ENCODE measurements around the gene STARD8. TPM values are rescaled to one million over a fixed set of nuclear protein-coding genes. Genes with fewer than 3 reads are reported as not detected.

Gene STARD8
- total RNA-seq, 1 donor from 2014 or later, result 1.7 TPM

GRCh38 chrX:68690936-68691501 is 43.6 kb downstream of the STARD8 start:
- peaks cover 7% of the 10 kb centered on the region for H3K4me1 Mint-ChIP-seq (ENCODE audit: unreplicated experiment)
- DNase-seq (ENCODE audit: extremely low spot score, unreplicated experiment), result no peak
- H3K9me3 Mint-ChIP-seq (ENCODE audit: unreplicated experiment), result peaks cover 8% of the 10 kb centered on the region
- TF ChIP-seq CTCF (IDR thresholded peaks at IDR 0.05), result no peak
- no peak overlapping the region for H3K4me3 Mint-ChIP-seq (ENCODE audit: unreplicated experiment)
- no peaks in the 10 kb centered on the region for H3K27me3 Mint-ChIP-seq (ENCODE audit: unreplicated experiment)
- H3K36me3 Mint-ChIP-seq (ENCODE audit: unreplicated experiment), result no peaks in the 10 kb centered on the region
- no peak overlapping the region for H3K27ac Mint-ChIP-seq (ENCODE audit: unreplicated experiment)

- DNase-seq (ENCODE audit: extremely low spot score, unreplicated experiment), result no peak
- no peak for TF ChIP-seq CTCF (IDR thresholded peaks at IDR 0.05)
- Mint-ChIP-seq H3K9me3 (ENCODE audit: unreplicated experiment) (peaks cover 8% of the 10 kb centered on the region), H3K4me3 (ENCODE audit: unreplicated experiment) (no peak overlapping the region), H3K4me1 (ENCODE audit: unreplicated experiment) (peaks cover 3% of the 10 kb centered on the region), H3K36me3 (ENCODE audit: unreplicated experiment) (no peaks in the 10 kb centered on the region), H3K27me3 (ENCODE audit: unreplicated experiment) (no peaks in the 10 kb centered on the region), H3K27ac (ENCODE audit: unreplicated experiment) (no peak overlapping the region)
Measured at GRCh38 chrX:68691921-68692320, 44.5 kb downstream of the STARD8 start.

- no peak for DNase-seq (ENCODE audit: extremely low spot score, unreplicated experiment)
- Mint-ChIP-seq H3K27me3 (ENCODE audit: unreplicated experiment) (no peaks in the 10 kb centered on the region), H3K27ac (ENCODE audit: unreplicated experiment) (no peak overlapping the region), H3K9me3 (ENCODE audit: unreplicated experiment) (peaks cover 8% of the 10 kb centered on the region), H3K36me3 (ENCODE audit: unreplicated experiment) (no peaks in the 10 kb centered on the region), H3K4me3 (ENCODE audit: unreplicated experiment) (no peak overlapping the region), H3K4me1 (ENCODE audit: unreplicated experiment) (peaks cover 3% of the 10 kb centered on the region)
- no peak for TF ChIP-seq CTCF (IDR thresholded peaks at IDR 0.05)
Measured at GRCh38 chrX:68692651-68693050, 45.2 kb downstream of the STARD8 start.

- H3K27ac Mint-ChIP-seq (ENCODE audit: unreplicated experiment), result no peak overlapping the region
Measured at GRCh38 chrX:68693481-68694434, 46.3 kb downstream of the STARD8 start.

More at GRCh38 chrX:68693481-68694434, 46.3 kb downstream of the STARD8 start:
- H3K36me3 Mint-ChIP-seq (ENCODE audit: unreplicated experiment), result no peaks in the 10 kb centered on the region
- peaks cover 8% of the 10 kb centered on the region for H3K9me3 Mint-ChIP-seq (ENCODE audit: unreplicated experiment)
- no peaks in the 10 kb centered on the region for H3K27me3 Mint-ChIP-seq (ENCODE audit: unreplicated experiment)
- H3K4me1 Mint-ChIP-seq (ENCODE audit: unreplicated experiment), result peaks cover 3% of the 10 kb centered on the region
- no peak for DNase-seq (ENCODE audit: extremely low spot score, unreplicated experiment)
- peak overlapping the region; percentile 62 for H3K4me3 Mint-ChIP-seq (ENCODE audit: unreplicated experiment)
- TF ChIP-seq CTCF (IDR thresholded peaks at IDR 0.05), result no peak
